DMS53 treated with DMSO at 0.1 percent for 48 hours (cell line): Measurements from ENCODE around the gene EBF4.
A peak's percentile ranks its signal among the peaks of the same experiment; 100 is the strongest.

Source experiments
- DNase-seq: peaks from one replicate; lab custom pipeline; 2025; ENCODE audit not compliant: unreplicated experiment; lab: John Stamatoyannopoulos, UW

Gene EBF4

GRCh38 chr20:2741881-2742280, 49.3 kb downstream of the EBF4 start:
- no peak for DNase-seq

GRCh38 chr20:2742431-2742830, 49.9 kb downstream of the EBF4 start:
- no peak for DNase-seq

GRCh38 chr20:2742934-2743559, 50.5 kb downstream of the EBF4 start:
- DNase-seq: peak; percentile 34

- DNase-seq: no peak
These were observed 52.7 kb downstream of the EBF4 start for GRCh38 chr20:2745060-2745910.

- DNase-seq: no peak
These were observed 53.5 kb downstream of the EBF4 start for GRCh38 chr20:2745936-2746635.

GRCh38 chr20:2746636-2747265, 54.2 kb downstream of the EBF4 start:
- DNase-seq: no peak

GRCh38 chr20:2747676-2748235, 55.2 kb downstream of the EBF4 start:
- no peak for DNase-seq

GRCh38 chr20:2748551-2749342, 56.2 kb downstream of the EBF4 start:
- no peak for DNase-seq

GRCh38 chr20:2749343-2749950, 56.9 kb downstream of the EBF4 start:
- no peak for DNase-seq

GRCh38 chr20:2749951-2750490, 57.4 kb downstream of the EBF4 start:
- DNase-seq: no peak

GRCh38 chr20:2750491-2751251, 58.1 kb downstream of the EBF4 start:
- DNase-seq: peak; percentile 53

GRCh38 chr20:2751347-2751877, 58.8 kb downstream of the EBF4 start:
- DNase-seq: peak; percentile 48

GRCh38 chr20:2751878-2752566, 59.4 kb downstream of the EBF4 start:
- peak; percentile 29 for DNase-seq

GRCh38 chr20:2752567-2753460, 60.2 kb downstream of the EBF4 start:
- peak; percentile 31 for DNase-seq

- no peak for DNase-seq
These were observed 61.0 kb downstream of the EBF4 start for GRCh38 chr20:2753461-2754040.

GRCh38 chr20:2754424-2754823, 61.8 kb downstream of the EBF4 start:
- no peak for DNase-seq
